AG04449 (cell line): Measurements from ENCODE around the gene SLC27A4.
A peak's percentile ranks its signal among the peaks of the same experiment; 100 is the strongest.

Experiments used
- CTCF ChIA-PET: fragments of 350-600 bp; formaldehyde crosslinking; extraction: SDS; loops from one replicate; lab custom pipeline; 2021; ENCODE audit warnings: antibody characterized with exemption; lab: Yijun Ruan, JAX
- POLR2A ChIA-PET: fragments of 400-600, 350-600 bp; formaldehyde crosslinking; extraction: SDS; loops from one replicate; lab custom pipeline; 2020; ENCODE audit warnings: antibody characterized with exemption, inconsistent platforms; lab: Yijun Ruan, JAX
- DNase-seq: peaks from one replicate; pipeline ENCODE4 v3.0.0-alpha.2; 2010; ENCODE audit warnings: low read depth, low spot score
- H3K4me3 ChIP-seq: 2 replicates; pipeline ENCODE4 v1.5.1; 2011; ENCODE audit warnings: low read depth, mild to moderate bottlenecking, control low read depth, low read length
- CTCF ChIP-seq: IDR thresholded peaks from one replicate; pipeline ENCODE4 v1.5.1; 2011; ENCODE audit warnings: mild to moderate bottlenecking, moderate library complexity, low read length, control low read depth, inconsistent platforms; ENCODE audit not compliant: insufficient read depth; ENCODE audit errors: missing control alignments

The SLC27A4 gene

GRCh38 chr9:128322404-128323211 is 17.7 kb upstream of the SLC27A4 start, which contains the start of the genes COQ4 and TRUB2:
Gene COQ4, plus strand, starts transcription at chr9:128322839. Its CDS starts 20 bp downstream, at chr9:128322859.
Gene TRUB2, minus strand, starts transcription at chr9:128322447. Its CDS starts 39 bp downstream, at chr9:128322408.
- TF ChIP-seq CTCF: no peak
- DNase-seq: peak; percentile 59
- ChIA-PET CTCF (interaction anchor here (1.4 to 3.0 kb wide), 2 partner anchors 14 to 28 kb away, joined by 3 to 18 read pairs; no protein-coding TSS in a partner anchor), POLR2A (interaction anchor here (1.2 kb wide), 1 partner anchor 48 kb away, joined by 3 read pairs; the partner anchor contains the start of gene URM1)
- H3K4me3 ChIP-seq: peak within 1 kb of the TSS; percentile 97

- peak overlapping the region; percentile 97 for H3K4me3 ChIP-seq
- ChIA-PET POLR2A (interaction anchor here (1.2 kb wide), 1 partner anchor 48 kb away, joined by 3 read pairs; the partner anchor contains the start of gene URM1), CTCF (interaction anchor here (1.4 to 2.6 kb wide), 2 partner anchors 11 to 13 kb away, joined by 3 to 10 read pairs; no protein-coding TSS in a partner anchor)
- DNase-seq: no peak
- TF ChIP-seq CTCF: no peak
Measured at GRCh38 chr9:128323212-128323730, 17.1 kb upstream of the SLC27A4 start.

- DNase-seq: no peak
- H3K4me3 ChIP-seq: peak overlapping the region; percentile 97
- ChIA-PET CTCF (interaction anchor here (1.0 to 2.6 kb wide), 4 partner anchors 9 to 18 kb away, joined by 3 to 15 read pairs (median 7); no protein-coding TSS in a partner anchor), POLR2A (interaction anchor here (1.2 kb wide), 1 partner anchor 47 kb away, joined by 3 read pairs; the partner anchor contains the start of gene URM1)
- no peak for TF ChIP-seq CTCF
Measured at GRCh38 chr9:128323791-128324190, 16.5 kb upstream of the SLC27A4 start.

GRCh38 chr9:128324401-128324800 is 15.9 kb upstream of the SLC27A4 start:
- H3K4me3 ChIP-seq: no peak overlapping the region
- no peak for DNase-seq
- POLR2A ChIA-PET: interaction anchor here (1.2 kb wide), 1 partner anchor 17 kb away, joined by 4 read pairs; no protein-coding TSS in a partner anchor
- TF ChIP-seq CTCF: no peak
- CTCF ChIA-PET: interaction anchor here (1.0 to 2.6 kb wide), 4 partner anchors 8 to 199 kb away, joined by 4 to 15 read pairs (median 7); no protein-coding TSS in a partner anchor

- H3K4me3 ChIP-seq: no peak overlapping the region
- no peak for TF ChIP-seq CTCF
- no peak for DNase-seq
- POLR2A ChIA-PET: interaction anchor here (1.2 kb wide), 1 partner anchor 16 kb away, joined by 4 read pairs; no protein-coding TSS in a partner anchor
- CTCF ChIA-PET: interaction anchor here (1.5 to 2.6 kb wide), 4 partner anchors 9 to 200 kb away, joined by 4 to 15 read pairs (median 7); no protein-coding TSS in a partner anchor
Measured at GRCh38 chr9:128325629-128326028, 14.7 kb upstream of the SLC27A4 start.
